GM19239 (cell line): Measurements from ENCODE around the gene OR10G8.

Experiments
- DNase-seq: peaks from one replicate; pipeline ENCODE4 v3.0.0; 2011; ENCODE audit warnings: low spot score; ENCODE audit not compliant: insufficient read length
- FAIRE-seq: peaks from 2 replicates; lab custom pipeline; 2011; peaks lifted over from hg19 to GRCh38; lab: Jason Lieb, UNC

The OR10G8 gene

GRCh38 chr11:124075841-124076651 is 49.4 kb downstream of the OR10G8 start:
- FAIRE-seq (no peak), DNase-seq (no peak)

GRCh38 chr11:124077266-124077665 is 50.7 kb downstream of the OR10G8 start:
- FAIRE-seq (no peak), DNase-seq (no peak)

GRCh38 chr11:124078591-124078990 is 52.0 kb downstream of the OR10G8 start:
- no peak for FAIRE-seq
- no peak for DNase-seq

GRCh38 chr11:124079631-124080326 is 53.2 kb downstream of the OR10G8 start:
- no peak for FAIRE-seq
- DNase-seq = no peak
